Hematopoietic multipotent progenitor cell treated with erythropoietin and hydrocortisone succinate and interleukin-3 and kit ligand, for 8 days (in vitro differentiated cells): ENCODE results near the gene TRABD2B.
A peak's percentile ranks its signal among the peaks of the same experiment; 100 is the strongest.

Experiments
- DNase-seq: peaks from one replicate; pipeline ENCODE4 v3.0.0-alpha.2; 2015

The TRABD2B gene

DNA sequence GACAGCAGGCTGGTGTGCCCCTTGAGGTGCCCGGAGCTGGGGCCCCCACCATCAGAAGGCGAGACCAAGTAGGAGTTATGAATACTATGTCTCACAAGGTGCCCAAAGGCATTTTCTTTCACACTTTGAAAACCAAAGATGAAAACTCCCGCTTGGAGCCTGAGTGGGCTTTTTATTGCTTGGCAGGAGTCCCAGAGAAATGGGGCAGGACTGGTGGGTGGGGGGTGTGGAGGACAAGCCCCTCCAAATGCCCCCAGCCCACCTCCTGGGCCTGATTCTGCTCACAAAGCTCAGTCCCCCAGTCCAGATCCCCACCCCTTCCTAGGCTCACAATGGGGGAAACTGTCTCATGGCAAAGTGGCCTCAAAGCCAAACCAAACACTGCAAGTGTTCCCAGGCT lies 227.9 kb downstream of the TRABD2B start:
- no peak for DNase-seq

DNA sequence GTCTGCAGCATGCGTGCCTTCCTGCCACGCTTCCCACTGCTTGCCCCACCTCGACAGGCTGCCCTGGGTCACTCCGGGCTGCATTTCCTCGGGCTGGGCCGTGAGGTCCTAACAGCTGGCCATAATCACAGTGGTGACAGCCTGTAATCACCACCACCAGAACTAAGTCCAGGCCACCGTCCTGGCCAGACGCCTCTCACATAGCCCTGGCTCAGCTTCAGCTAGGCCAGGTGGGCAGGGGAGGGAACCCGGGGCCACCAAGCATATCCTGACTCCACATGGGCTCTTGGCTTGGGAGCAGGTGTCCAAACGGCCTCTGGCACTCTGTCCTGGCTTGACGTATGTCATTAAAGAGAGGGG lies 229.5 kb downstream of the TRABD2B start:
- DNase-seq: no peak

DNA sequence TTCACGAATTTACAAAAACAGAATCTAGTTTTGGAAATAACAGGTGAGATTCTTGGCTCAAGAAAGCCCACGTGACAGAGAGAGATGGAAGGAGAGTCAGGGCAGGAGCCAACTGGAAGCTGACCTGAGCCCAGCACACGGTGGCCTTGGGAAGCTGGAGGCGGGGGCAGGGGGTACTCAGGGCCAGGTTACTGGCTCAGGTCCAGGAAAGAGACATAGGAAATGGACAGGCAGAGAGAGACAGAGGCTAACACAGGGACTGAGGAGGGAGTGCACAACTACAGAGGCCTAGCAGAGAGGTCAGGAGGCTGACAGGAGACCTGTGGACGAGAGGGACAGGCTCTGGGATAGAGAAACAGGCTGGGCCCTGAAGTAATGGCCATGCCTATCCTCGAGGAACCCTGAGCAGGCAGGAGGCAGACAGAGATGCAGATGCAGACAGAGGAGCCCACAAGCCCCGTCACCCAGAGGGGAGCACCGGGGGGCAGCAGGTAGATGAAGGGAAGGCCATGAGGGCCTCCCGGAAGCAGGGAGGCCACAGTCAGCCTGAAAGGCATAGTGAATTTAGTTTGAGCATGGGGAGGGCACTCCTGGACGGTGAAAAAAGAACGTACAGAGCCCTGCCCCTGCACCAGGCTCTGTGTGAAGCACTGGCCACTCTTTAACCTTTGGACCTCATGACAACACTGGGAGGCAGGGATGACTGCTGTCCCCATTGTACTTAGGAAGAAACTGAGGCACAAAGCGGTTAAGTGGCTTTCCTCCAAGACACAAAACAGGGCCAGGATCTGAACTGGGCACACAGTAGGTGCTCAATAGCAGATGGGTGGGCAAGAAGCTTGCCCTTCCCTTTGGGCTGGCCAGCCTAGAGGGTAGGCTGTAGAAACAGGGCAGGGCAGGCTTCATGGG lies 230.1 kb downstream of the TRABD2B start:
- DNase-seq: no peak

DNA sequence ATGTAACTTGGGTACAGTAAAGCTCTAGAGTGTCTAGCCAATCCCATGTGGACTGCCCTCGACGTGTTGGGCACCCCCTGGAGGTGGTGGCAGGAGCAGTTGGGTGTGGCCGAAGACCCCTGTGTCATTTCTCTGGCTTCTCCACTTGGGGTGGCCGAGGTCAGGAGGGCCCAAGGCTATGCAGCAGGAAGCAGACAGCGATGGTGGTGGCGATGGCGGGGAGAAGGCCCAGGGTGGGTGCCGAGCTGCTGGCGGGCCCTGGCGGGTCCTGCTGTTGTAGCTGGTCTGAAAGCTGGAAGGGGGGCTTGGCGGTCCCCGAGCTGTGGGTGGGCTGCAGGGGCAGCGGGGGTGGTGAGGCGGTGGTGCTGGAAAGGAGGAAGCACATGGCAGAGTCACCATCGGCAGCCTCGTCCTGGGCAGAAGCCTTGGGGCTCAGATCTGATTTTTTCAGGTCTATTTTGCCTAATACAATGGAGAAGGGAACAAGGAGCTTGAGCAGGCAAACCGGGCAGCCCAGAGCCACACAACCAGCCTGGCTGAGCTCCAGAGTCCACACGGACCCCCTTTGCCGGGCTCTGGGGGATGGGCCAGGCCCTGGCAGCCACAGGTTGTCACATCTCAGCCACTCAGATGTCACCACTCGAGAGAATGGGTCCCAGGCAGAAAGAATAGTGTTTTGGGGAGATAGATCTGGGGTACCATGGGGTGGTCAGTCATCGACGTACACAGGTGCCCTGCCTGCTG lies 231.3 kb downstream of the TRABD2B start:
- DNase-seq: no peak

DNA sequence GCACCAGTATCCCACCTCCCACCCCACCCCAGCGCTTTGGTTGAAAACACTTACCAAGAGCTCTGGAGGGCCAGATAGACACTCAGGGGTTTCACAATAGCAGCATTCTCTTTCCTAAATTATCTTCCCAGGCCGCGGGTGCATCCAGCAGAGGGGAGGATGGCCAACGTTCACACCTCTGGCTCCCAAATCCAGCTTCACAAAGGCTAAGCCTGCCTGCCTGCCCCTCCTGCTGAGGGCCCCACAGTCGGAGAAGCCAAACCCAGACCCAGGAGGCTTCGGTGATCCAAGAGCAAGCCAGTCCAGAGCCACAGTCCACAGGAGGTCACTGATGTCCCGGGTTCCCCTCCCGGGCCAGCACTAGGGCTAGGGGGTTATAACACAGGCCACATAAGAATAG lies 231.9 kb downstream of the TRABD2B start:
- no peak for DNase-seq

DNA sequence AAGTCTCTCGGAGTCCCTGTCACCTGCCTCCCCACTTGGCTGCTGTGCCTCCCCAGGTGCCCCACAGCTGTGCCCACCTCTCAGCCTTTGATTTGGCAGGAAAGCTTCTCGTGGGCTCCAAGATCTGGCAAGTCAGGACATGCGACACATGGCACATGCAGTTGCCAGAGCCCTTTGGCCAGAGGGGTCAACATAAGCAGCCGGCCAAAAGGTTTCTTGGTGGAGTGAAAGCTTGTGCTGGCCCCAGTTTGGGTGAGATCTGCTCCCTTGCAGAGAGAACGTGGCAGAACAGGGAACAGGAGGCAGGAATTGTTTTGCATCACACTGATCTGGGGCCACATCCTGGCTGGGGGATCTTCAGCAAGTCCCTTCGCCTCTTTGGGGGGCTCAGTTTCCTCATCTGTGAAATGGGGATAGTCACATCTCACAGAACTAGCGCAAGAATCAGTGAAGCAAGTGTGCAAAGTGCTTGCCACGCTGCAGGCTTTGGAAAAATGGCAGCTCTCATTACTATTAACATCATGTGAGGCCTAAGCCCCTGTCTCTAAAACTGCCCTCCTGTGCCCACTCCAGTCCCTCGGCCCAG lies 232.6 kb downstream of the TRABD2B start:
- DNase-seq: no peak

DNA sequence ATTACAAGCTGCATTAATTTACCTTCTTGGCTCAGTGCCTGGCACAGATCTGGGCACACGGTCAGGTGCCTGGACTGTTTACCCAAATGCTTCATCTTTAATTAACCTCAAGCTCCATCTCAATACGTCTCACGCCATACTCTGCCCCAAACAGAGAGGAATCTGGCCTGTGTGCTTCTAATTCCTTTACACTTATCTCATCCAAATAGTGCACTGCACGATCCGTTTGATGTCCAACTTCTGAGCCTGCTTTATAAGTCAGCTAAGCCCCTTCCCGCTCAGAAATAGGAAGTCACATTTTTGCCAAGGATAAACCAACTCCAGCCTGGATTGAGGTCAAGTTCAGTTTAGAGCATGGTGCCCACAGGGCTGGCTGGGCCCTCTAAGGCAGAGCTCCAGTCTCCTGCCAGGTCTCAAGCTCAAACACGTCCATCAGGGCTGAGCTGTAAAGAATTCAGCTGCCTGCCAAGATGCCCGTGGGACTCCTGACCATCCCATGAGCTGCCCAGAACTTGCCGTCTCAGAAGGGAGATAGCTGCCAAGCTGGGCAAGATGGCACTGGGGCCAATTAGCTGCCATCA lies 233.5 kb downstream of the TRABD2B start:
- DNase-seq: no peak

DNA sequence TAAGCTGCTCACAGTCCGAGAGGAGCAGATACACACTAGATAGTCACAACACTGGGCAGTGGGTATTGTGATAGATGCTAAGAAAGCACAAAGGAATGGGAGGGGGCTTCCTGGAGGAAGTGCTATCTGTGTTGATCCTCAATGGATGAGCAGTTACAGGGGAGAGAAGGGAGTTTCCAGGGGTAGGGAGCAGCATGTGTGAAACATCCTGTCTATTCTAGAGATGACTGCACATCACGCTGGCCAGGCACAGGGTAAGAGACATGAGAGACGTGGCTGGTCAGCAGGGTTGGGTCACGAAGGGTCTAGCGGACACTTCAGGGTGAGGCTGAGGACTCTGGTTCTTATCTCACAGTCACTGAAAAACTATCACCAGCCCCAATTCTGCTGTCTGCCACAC lies 235.2 kb downstream of the TRABD2B start:
- no peak for DNase-seq

DNA sequence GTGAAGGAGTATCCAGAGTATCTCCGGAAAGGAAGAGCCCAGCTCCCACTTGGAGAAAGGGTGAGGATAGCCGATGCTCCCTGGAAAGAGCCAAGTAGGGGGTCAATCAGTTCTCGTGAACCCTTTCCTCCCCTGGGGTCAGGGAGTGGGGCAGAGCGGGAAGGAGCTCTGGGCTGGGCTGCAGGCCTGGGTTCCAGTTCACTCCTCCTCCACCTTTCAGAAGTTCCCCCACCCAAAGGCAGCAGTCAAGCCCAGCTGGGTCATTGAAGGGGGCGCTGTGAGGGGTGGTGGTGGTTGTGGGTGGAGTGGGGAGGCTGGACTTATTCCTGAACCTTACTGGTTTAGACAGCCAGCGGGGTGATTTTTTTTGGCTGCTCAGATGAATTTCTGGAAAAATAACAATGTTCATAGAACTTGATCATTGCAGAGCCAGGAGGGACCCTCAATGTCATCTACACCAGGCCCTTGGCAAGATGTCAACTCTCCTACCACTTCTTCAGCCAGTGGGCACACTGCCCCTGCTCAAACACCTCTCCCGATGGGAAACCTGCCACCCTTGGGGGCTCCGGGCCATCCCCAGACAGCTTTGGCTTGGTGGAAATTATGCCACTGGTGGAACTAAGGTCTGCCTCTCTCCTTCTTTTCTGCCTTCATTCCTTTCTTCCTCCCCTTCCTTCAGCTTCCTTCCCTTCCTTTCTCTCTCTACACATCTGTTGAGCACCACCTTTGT lies 235.8 kb downstream of the TRABD2B start:
- no peak for DNase-seq

DNA sequence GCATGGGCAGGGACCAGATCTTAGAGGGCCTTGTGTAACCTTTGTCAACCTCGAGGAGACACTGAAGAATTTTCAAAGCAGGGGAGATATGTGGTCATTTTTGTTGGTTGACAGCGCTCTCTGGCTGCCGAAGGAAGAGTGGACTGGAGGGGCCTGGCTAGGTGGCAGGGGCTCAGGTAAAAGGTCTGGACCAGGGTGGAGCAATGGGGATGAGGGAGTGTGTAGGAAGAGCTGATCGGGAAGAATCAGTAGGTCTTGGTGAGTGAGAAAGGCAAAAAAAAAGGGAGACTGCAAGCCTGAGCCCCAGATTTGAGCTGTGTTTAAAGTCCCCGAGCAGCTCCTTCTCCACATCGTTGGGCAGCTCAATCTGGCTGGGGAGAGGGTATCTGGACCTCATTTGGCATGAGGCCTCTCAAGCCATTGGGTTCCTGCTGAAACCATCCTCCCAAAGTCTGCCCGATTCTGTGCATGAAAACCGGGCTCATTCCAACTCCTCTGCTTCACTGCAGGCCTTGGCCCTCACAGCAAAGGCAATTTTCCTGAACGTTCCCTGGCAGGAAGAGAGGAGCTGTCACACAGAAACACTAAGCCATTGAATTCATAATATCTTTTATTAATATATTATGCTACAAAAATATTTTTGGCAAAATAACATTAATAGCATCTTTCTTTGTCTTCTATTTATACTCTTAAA lies 237.1 kb downstream of the TRABD2B start:
- no peak for DNase-seq

DNA sequence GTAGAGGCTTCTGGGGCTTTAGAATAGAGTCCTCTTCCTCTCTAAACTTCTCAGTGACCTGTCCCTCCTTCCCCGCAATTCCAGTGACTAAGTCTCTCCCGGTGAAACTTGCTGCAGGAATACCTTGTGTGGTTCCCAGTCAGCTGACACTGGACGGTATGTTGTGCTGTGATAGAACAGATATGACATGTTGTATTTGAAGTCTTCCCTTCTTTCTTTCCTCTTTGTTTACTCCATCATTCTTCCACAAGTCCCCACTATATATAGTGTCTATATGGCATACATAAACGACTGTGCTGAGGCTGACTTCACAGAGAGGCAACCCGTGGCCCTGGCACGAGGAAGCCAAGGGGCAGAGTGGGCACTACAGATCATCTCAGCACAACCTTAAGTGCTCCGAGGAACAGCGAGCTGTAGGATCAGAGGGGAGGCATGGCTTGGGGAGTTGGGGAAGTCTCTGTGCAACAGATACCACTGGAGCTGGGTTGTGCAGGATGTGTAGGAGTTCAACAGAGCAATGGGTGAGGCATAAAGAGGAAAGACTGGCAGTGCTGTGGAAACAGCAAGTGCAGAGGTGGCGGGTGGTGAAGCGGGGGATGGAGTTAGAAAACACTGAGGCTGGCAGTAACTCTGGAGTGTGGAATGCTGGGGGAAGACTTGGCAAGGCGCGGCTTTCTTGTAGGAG lies 237.8 kb downstream of the TRABD2B start:
- no peak for DNase-seq

DNA sequence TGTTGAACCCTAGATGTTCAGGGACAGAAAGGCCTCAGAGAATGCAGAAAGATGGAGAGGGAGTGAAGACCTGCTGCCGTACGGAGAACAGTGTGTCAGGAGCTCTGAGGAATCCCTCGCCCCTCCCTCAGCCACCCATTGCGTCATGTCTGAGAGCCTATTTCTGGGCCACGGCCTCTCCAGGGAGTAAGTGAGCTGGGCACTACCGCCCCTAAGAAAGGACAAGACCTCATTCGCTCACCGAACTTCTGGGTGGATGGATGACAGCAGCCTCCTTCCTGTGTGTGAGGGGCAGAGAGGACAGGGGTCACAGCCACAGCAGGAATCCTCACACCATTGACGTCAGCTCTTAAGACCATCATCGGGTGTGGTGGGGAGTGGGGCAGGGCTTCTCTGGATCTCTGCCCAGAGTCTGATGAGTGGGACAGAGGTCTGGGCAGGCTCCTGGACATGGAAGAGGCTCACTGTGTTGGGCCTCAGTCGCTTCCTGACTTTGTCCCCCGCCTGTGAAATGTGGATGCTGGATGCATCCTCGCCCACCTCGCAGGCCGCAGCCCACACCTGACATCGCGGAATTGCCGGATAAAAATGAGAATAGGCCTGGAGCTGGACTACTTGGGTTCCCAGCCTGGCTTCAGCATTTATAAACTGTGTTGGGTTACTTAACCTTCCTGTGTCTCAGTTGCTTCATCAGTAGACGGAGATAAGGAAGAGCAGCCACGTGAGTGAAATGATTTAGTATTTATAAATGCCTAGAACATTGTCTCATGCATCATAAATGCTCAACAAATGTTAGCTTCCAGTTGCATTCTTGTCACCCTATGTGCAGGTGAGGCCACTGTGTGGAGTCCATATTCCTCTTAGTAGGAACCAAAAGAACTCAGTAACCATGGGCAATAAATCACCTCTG lies 238.6 kb downstream of the TRABD2B start:
- no peak for DNase-seq

DNA sequence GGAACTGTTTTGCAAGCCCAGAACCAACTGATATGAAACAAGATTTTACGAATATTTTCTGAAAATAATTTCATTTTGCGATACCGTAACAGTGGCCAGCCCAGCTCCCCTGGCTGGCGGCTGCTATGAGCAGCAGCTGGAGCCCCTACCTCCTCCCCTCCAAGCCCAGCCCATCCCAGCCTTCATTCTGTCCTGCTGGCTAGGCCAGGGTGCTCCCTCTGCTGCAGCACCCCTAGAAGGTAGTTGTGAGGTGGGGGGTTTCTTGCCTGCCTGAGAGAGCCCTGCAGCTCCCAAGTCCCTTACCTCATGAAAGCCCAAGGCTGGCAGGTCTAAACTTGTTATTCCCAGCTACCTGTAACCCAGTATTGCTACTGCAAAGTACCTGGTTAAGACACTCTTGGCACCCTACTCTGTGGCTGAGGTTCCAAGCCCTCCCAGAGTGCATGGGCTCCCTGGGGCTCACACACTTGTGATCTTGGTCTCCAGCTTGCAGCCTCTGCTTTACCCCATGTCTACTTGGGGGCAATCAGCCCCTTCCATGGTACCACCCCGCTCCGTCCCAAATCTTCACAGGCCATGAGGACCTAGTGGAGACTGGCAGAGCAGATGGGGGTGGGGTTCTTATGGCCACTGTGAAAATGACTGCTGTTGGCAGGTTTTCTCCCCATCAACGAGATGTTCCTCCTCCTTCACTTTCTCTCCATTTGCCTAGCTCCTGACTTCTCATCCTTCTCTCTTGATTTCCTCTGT lies 239.8 kb downstream of the TRABD2B start:
- no peak for DNase-seq

DNA sequence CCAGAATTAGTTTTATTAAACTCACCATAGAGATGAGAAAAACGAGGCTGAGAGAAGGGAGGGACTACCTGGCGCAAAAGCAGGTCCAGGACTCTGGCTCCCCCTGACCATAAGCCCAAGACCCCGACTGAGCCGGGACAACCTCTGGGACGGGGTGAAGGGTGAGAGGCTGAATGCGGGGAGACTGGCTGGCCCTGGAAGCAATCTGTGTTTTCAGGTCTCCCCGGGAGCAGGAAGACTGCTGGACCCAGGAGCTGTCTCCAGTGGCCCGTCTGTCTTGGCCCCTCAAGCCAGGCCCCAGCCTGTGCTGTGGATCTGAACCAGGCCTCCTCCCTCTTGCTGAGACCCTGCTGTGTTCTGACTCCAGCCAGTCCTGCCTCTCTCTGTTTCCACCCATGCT lies 240.8 kb downstream of the TRABD2B start:
- no peak for DNase-seq

DNA sequence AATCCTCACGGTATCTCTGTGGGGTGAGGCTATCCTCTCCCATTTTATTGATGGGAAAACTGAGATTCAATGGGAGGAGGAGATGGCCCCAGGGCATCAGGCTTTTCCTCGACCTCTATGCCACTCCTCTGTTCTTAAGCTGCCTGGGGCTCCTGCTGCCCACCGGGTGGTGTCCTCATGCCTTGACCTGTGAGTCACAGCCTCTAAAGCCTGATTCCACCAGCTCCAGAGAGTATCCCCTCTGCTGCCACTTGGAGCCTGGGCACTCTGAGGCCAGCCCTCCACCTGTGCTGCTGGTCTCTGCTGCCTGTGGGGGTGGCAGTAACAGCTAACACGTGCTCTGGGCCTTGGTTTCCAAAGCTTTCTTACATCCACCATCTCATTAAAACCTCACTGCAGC lies 241.2 kb downstream of the TRABD2B start:
- no peak for DNase-seq

DNA sequence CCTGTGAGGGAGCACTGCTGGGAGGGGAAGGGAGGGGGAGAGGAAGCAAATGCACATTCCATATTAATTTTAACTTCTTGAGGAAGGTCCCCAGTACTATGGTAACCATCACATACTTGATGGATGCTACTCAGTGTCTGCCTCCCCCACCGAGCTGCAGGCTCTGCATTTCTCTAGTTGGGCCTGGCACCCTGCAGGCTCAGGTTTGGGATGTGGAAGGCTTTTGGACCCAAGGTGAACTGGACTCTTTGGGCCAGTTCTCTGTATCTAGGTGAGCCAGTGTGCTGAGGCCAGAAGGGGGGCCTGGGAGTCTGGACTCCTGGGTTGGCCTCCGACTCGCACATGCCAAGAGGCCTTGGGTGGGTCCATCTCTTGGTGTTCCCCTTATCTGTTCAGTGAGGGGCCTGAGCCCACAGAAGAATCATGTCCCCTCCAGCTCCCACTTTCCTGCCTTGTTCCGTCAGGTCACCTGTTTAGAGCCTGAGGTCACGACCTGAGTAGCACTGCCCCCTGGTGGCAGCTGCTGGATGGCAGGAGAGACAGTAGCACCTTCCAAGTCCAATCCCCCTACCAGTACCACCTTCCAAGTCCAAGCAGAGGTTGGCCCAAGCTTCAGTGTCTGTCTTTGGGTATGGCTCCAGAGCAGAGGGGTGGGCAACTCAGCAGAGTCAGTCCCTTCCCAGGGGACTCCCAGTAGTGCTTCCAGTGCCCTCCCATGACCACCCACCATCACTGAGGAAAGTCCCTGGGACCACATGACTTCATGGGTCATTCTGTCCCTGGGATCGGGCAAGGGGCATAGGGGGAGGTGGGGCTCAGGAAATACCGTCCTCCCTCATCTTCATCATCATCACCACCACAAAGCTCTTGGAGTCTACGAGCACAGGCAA lies 241.8 kb downstream of the TRABD2B start:
- peak; percentile 42 for DNase-seq

DNA sequence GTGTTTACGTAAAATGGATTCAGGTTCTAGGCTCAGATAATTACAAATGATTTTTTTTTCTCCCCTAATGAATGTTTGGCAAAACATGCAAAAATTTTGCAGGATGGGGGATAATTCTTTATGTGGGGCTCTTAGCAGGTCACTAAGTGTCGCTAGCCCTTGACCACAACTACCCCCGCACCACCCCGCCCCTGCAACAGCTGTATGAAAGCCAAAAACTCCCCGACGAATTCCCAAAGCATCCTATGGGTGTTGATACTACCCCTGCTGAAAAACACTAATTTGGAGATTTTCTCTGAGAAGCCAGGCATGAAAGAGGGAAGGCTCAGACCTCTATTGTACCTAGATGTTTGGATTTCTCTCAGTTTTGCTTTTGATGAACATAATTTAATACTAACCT lies 243.0 kb downstream of the TRABD2B start:
- no peak for DNase-seq

DNA sequence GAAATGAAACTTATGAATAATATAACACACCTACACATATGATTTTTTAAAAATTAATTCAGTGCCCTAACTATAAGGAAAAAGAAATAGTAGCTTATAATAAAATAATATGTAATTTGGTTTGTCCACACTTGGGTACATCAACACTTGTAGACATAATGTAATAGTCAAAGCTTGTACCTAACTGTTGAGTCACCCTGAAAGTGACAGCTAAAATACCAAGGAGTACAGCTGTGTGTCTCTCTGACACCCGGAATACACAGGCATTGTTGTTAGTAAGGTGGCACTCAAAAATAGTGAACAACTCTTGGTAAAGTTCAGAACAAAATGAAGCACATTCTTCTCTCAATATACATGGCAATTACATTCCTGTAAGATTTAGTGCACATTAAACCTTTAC lies 243.4 kb downstream of the TRABD2B start:
- no peak for DNase-seq

DNA sequence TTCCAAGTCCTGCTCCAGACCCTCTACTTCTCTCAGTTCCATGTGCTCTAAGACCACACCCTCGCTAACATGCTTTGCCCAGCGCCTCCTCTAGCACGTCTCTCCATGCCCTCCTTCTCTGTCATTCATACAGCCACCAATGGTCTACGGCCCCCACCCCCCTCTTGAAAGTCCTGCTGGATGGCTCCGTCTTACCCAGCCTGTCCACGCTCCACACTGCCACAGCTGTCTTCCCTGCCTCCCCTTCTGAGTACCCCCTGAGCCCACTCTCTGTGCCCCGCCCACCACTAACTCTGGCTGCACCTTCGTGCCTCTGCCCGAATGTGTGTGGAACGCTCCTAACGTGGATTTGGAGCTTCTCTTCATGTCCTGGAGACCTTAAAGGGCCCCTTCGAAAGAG lies 244.6 kb downstream of the TRABD2B start:
- no peak for DNase-seq
